GM12865 (cell line): ENCODE data around the gene TRPM1.

ENCODE experiments used
- DNase-seq: peaks from one replicate; pipeline ENCODE4 v3.0.0; 2010; ENCODE audit warnings: low read depth
- H3K4me3 ChIP-seq: 2 replicates; pipeline ENCODE4 v1.5.1; 2011; ENCODE audit warnings: mild to moderate bottlenecking, low read depth, low read length, control low read depth
- CTCF ChIP-seq: IDR thresholded peaks from 2 replicates; pipeline ENCODE4 v1.5.1; 2011; ENCODE audit warnings: low read length, control low read depth, low read depth, inconsistent platforms; ENCODE audit not compliant: insufficient read depth; ENCODE audit errors: missing control alignments

TRPM1 gene

GRCh38 chr15:31147456-31147855 lies 45.9 kb upstream of the TRPM1 start:
- DNase-seq = no peak
- no peak for TF ChIP-seq CTCF

GRCh38 chr15:31145271-31145911 lies 43.9 kb upstream of the TRPM1 start:
- DNase-seq = no peak
- H3K4me3 ChIP-seq = no peak overlapping the region
- peak; percentile 9 for TF ChIP-seq CTCF

More at GRCh38 chr15:31147456-31147855, 45.9 kb upstream of the TRPM1 start:
- H3K4me3 ChIP-seq = no peak overlapping the region

- no peak for TF ChIP-seq CTCF
- no peak for DNase-seq
- no peak overlapping the region for H3K4me3 ChIP-seq
Observed at GRCh38 chr15:31141792-31142191, 40.3 kb upstream of the TRPM1 start.

GRCh38 chr15:31136607-31137328 lies 35.2 kb upstream of the TRPM1 start:
- H3K4me3 ChIP-seq = no peak overlapping the region

GRCh38 chr15:31136016-31136415 lies 34.5 kb upstream of the TRPM1 start:
- DNase-seq = no peak

More at GRCh38 chr15:31136607-31137328, 35.2 kb upstream of the TRPM1 start:
- no peak for DNase-seq
- TF ChIP-seq CTCF = no peak

GRCh38 chr15:31135523-31135922 lies 34.0 kb upstream of the TRPM1 start:
- DNase-seq = peak; percentile 10
- no peak for TF ChIP-seq CTCF
- no peak overlapping the region for H3K4me3 ChIP-seq

More at GRCh38 chr15:31136016-31136415, 34.5 kb upstream of the TRPM1 start:
- no peak for TF ChIP-seq CTCF
- H3K4me3 ChIP-seq = no peak overlapping the region
